Thyroid gland (tissue), 4 donors: ENCODE data around the gene INSM1. TPM values are rescaled to one million over a fixed set of nuclear protein-coding genes. Genes with fewer than 3 reads are reported as not detected.

Experiments
- DNase-seq, 2 donors: peaks; one replicate each; pipeline ENCODE4 v3.0.0-alpha.2; 2019
- H3K27ac ChIP-seq, 3 donors: fragments of 200-600 bp; sonication (generic); 1 replicate in 2 of 3; 2 replicates in 1 of 3; pipeline ENCODE4 v1.5.1; 2016 to 2019; ENCODE audit warnings: mild to moderate bottlenecking in 1 of 3, moderate library complexity in 1 of 3
- H3K27me3 ChIP-seq: fragments of 200-600 bp; sonication (generic); one replicate; pipeline ENCODE4 v1.5.1; 2019
- H3K36me3 ChIP-seq, 2 donors: fragments of 200-600 bp; sonication (generic); one replicate each; pipeline ENCODE4 v1.5.1; 2016 to 2019
- H3K4me1 ChIP-seq, 2 donors: fragments of 200-600 bp; sonication (generic); one replicate each; pipeline ENCODE4 v1.5.1; 2017 to 2019
- H3K4me3 ChIP-seq, 3 donors: fragments of 200-600 bp; sonication (generic); replicated peaks in 1 of 3; 1 replicate in 2 of 3; 2 replicates in 1 of 3; pipeline ENCODE4 v1.5.1; 2016; ENCODE audit warnings: mild to moderate bottlenecking in 1 of 3
- H3K9me3 ChIP-seq: fragments of 200-600 bp; sonication (generic); one replicate; pipeline ENCODE4 v1.5.1; 2017
- POLR2A ChIP-seq, 2 donors: fragments of 450-650 bp; IDR thresholded peaks; one replicate each; pipeline ENCODE4 v1.6.1; 2017; ENCODE audit warnings: antibody characterized with exemption in 2 of 2, mild to moderate bottlenecking in 2 of 2, moderate library complexity in 1 of 2
- WGBS, 2 donors: methylation state at CpG; one replicate each; pipeline ENCODE4 v1.1.5; 2017; 5-methylcytosine and 5-hydroxymethylcytosine counted together
- intact Hi-C: fragments of 100-400 bp; cut with DNase I; formaldehyde crosslinking; loops from one replicate; pipeline ENCODE4 v1.15.1; 2023
- total RNA-seq, 4 donors: library from RNA; depleted of rRNA; stranded (reverse); fragments of >200 nt; gene quantifications; one replicate each; pipeline ENCODE4 v1.2.3, GENCODE V29; 2016
- TF ChIP-seq, protein P1 (sequence below), 6 experiments: fragments of 200-600 bp in 3 of 6; fragments of 450-650 bp in 3 of 6; sonication (generic) in 3 of 6; IDR thresholded peaks; one replicate each; pipeline ENCODE4 v1.5.1; 2016 to 2019; ENCODE audit warnings: antibody characterized with exemption in 6 of 6, mild to moderate bottlenecking in 2 of 6, inconsistent platforms in 1 of 6, moderate library complexity in 1 of 6

INSM1 gene
- total RNA-seq, 4 donors from 2014 or later = 0.49 TPM; not detected in 3

DNA sequence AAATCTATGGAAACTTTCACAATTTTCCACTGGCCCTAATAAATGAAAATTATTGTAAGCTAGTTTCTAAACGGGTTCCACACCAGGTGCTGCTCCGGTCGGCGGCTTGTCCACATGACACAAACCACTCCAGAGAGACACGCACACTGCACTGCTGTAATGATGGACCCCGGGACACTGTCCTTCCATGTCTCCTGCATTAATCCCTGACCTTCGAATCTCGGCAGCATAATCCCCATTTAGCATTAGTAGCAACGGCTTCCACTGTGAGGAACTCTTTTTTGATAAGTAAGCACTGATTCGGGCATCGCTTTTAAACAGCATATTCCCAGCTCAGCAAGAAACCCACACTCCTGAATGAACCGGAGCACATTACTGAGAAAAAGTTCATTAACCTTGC lies 43.5 kb downstream of the INSM1 start:
- H3K36me3 ChIP-seq = no peaks in the 10 kb centered on the region
- no peaks in the 10 kb centered on the region for H3K27me3 ChIP-seq
- no peak overlapping the region for H3K27ac ChIP-seq
- TF ChIP-seq, protein P1, sequence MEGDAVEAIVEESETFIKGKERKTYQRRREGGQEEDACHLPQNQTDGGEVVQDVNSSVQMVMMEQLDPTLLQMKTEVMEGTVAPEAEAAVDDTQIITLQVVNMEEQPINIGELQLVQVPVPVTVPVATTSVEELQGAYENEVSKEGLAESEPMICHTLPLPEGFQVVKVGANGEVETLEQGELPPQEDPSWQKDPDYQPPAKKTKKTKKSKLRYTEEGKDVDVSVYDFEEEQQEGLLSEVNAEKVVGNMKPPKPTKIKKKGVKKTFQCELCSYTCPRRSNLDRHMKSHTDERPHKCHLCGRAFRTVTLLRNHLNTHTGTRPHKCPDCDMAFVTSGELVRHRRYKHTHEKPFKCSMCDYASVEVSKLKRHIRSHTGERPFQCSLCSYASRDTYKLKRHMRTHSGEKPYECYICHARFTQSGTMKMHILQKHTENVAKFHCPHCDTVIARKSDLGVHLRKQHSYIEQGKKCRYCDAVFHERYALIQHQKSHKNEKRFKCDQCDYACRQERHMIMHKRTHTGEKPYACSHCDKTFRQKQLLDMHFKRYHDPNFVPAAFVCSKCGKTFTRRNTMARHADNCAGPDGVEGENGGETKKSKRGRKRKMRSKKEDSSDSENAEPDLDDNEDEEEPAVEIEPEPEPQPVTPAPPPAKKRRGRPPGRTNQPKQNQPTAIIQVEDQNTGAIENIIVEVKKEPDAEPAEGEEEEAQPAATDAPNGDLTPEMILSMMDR (IDR thresholded peaks at IDR 0.05) = no peak
- TF ChIP-seq POLR2A (IDR thresholded peaks at IDR 0.05) = no peak
- 80 to 82% methylated on average over 12 of the region's 12 CpGs for WGBS, 2 donors
- H3K4me1 ChIP-seq = no peaks in the 10 kb centered on the region
- intact Hi-C loops = no loop called here
- no peak for DNase-seq
- H3K4me3 ChIP-seq = no peak overlapping the region
- no peaks in the 10 kb centered on the region for H3K9me3 ChIP-seq

DNA sequence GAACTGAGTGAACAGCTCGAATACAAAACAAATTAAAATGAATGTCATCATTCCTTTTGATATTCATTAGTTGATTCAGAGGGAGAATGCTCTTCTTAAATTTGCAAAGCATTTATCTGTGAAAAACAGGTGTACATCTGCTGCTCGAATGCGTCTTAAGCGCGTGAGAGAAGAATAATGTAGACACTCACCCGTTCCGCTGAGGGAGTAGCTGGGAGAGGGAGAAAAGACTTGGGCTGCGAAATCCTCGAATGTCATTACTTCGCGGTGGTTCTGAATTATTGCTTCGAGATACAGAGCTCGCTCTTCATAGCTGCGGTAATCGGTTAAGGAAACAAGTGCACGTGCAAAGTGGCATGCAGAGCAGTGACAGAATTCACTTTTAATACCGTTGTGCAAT lies 43.9 kb downstream of the INSM1 start:
- TF ChIP-seq, protein P1 (IDR thresholded peaks at IDR 0.05) = no peak
- no peak for TF ChIP-seq POLR2A (IDR thresholded peaks at IDR 0.05)
- Histone ChIP-seq H3K4me3 (no peak overlapping the region), H3K36me3 (no peaks in the 10 kb centered on the region), H3K9me3 (no peaks in the 10 kb centered on the region), H3K27me3 (no peaks in the 10 kb centered on the region), H3K27ac (no peak overlapping the region), H3K4me1 (no peaks in the 10 kb centered on the region)
- intact Hi-C loops = no loop called here
- no peak for DNase-seq
- 92 to 94% methylated on average over 17 of the region's 17 CpGs for WGBS, 2 donors

DNA sequence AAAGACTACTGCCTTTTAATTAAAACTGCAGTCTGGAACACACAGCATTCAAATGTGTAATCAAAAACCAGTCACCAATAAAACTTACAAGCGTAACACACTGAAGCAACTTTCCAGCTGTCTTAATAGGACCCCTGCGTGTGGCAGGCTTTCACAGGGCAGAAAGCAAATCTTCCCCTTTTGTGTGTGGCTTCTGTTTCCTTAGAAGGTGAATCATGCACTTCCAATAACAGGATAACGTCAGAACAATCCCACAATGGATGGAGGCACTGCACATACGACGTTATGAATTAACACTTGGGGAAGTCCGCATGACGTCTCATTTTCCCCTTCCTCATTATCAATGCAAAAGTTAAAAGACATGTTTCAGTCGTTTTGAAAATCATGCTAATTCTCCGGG lies 44.8 kb downstream of the INSM1 start:
- no peak overlapping the region for H3K4me3 ChIP-seq
- H3K9me3 ChIP-seq = no peaks in the 10 kb centered on the region
- no peaks in the 10 kb centered on the region for H3K36me3 ChIP-seq
- TF ChIP-seq, protein P1 (IDR thresholded peaks at IDR 0.05) = no peak
- TF ChIP-seq POLR2A (IDR thresholded peaks at IDR 0.05) = no peak
- H3K27ac ChIP-seq = no peak overlapping the region
- no peak for DNase-seq
- no peaks in the 10 kb centered on the region for H3K27me3 ChIP-seq
- 81 to 86% methylated on average over 9 of the region's 9 CpGs for WGBS, 2 donors
- intact Hi-C loops = no loop called here
- H3K4me1 ChIP-seq = no peaks in the 10 kb centered on the region

DNA sequence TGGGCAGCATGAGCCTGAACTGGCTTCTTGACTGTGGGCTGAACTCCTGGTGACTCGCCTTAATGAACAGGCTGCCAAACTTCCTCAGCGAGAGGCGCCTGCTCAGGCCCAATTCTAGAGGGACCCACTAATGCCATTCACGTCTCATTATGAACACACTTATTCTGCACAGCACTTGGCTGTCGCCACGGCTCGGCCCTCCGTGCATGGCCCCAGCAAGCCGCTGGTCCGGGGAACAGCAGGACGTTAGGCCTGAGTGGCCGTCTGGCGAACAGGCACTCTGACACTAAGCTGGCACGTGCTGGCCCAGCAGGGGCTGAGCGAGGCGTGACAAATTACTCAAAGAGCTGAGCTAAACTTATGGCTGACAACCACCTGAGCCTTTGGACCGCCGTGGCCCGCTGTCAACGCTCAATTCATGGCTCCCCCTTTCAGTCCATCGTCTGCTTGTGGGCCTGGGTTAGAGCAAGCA lies 45.9 kb downstream of the INSM1 start:
- no peaks in the 10 kb centered on the region for H3K27me3 ChIP-seq
- no peaks in the 10 kb centered on the region for H3K4me1 ChIP-seq
- WGBS, 2 donors = 80 to 81% methylated on average over 20 to 21 of the region's 21 CpGs
- H3K4me3 ChIP-seq = no peak overlapping the region
- intact Hi-C loops = no loop called here
- no peak overlapping the region for H3K27ac ChIP-seq
- no peak for TF ChIP-seq POLR2A (IDR thresholded peaks at IDR 0.05)
- TF ChIP-seq, protein P1 (IDR thresholded peaks at IDR 0.05) = no peak
- H3K9me3 ChIP-seq = no peaks in the 10 kb centered on the region
- no peak for DNase-seq
- no peaks in the 10 kb centered on the region for H3K36me3 ChIP-seq

DNA sequence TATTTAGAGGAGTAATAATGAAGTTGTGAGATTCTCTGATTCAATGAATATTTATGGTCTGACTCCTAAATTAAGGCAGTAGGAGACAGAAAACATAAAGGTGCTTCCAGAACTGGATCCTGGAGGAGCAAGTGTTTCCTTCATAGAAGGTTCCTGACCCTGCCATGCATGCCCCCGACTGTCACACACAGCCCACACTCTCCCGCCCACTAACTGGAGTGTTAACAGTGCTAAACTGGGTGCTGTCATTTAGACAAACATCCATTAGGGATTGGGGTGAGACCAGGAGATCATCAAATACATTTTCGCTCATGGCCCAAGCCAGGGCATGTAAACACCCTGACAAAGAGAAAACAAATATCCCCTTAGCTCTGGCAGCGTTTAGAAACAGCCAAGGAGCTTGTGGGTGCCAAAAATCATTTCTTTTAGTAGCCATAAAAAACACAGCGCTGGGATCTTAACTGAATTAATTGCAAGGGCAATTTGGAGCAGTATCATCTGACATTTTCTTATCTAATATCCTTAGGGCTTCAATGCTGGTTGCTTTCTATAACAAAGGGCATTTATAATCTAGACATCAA lies 46.8 kb downstream of the INSM1 start:
- no peak for TF ChIP-seq POLR2A (IDR thresholded peaks at IDR 0.05)
- TF ChIP-seq, protein P1 (IDR thresholded peaks at IDR 0.05) = no peak
- no peak overlapping the region for H3K27ac ChIP-seq
- H3K4me3 ChIP-seq = no peak overlapping the region
- no peaks in the 10 kb centered on the region for H3K9me3 ChIP-seq
- no peak for DNase-seq
- intact Hi-C loops = no loop called here
- no peaks in the 10 kb centered on the region for H3K27me3 ChIP-seq
- H3K4me1 ChIP-seq = no peaks in the 10 kb centered on the region
- 78 to 83% methylated on average over 5 of the region's 5 CpGs for WGBS, 2 donors
- no peaks in the 10 kb centered on the region for H3K36me3 ChIP-seq
